Fibroblast of pulmonary artery (primary cell): ENCODE measurements around the gene RCOR3.
A peak's percentile ranks its signal among the peaks of the same experiment; 100 is the strongest.

Experiments
- DNase-seq: peaks from one replicate; pipeline ENCODE4 v3.0.0-alpha.2; 2010; ENCODE audit warnings: low read depth
- H3K4me3 ChIP-seq: replicated peaks from 2 replicates; pipeline ENCODE4 v1.5.1; 2011; ENCODE audit warnings: low read depth, mild to moderate bottlenecking, control low read depth, low read length, moderate library complexity
- TF ChIP-seq, protein P1 (sequence below): IDR thresholded peaks from 2 replicates; pipeline ENCODE4 v1.5.1; 2011; ENCODE audit warnings: mild to moderate bottlenecking, control low read depth, low read length, inconsistent platforms; ENCODE audit errors: missing control alignments

The RCOR3 gene

DNA sequence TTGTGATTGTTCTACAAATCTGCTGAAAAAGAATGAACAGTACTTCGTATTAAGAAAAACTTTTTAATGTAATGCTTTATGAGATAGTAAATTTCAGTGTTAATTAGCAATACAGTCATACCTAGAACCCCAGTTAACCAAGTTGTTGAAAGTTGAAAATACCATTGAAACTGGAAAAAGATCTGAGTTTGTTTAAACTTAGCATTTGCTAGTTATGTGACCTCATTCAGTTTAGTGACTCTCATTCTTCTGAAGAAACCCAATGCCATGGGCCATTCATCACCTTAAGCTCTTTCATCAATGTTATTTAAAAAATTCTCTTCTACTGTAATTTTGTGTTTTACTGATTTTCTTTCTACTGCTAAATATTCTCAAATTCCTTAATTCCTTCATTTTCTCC, 20.2 kb downstream of the RCOR3 start:
- TF ChIP-seq, protein P1, sequence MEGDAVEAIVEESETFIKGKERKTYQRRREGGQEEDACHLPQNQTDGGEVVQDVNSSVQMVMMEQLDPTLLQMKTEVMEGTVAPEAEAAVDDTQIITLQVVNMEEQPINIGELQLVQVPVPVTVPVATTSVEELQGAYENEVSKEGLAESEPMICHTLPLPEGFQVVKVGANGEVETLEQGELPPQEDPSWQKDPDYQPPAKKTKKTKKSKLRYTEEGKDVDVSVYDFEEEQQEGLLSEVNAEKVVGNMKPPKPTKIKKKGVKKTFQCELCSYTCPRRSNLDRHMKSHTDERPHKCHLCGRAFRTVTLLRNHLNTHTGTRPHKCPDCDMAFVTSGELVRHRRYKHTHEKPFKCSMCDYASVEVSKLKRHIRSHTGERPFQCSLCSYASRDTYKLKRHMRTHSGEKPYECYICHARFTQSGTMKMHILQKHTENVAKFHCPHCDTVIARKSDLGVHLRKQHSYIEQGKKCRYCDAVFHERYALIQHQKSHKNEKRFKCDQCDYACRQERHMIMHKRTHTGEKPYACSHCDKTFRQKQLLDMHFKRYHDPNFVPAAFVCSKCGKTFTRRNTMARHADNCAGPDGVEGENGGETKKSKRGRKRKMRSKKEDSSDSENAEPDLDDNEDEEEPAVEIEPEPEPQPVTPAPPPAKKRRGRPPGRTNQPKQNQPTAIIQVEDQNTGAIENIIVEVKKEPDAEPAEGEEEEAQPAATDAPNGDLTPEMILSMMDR = no peak
- H3K4me3 ChIP-seq = no peak overlapping the region
- DNase-seq = no peak

GRCh38 chr1:211280910-211281309, 21.7 kb downstream of the RCOR3 start:
- TF ChIP-seq, protein P1 = no peak
- no peak overlapping the region for H3K4me3 ChIP-seq
- no peak for DNase-seq

GRCh38 chr1:211281320-211282022, 22.3 kb downstream of the RCOR3 start:
- peak; percentile 45 for DNase-seq
- TF ChIP-seq, protein P1 = no peak
- no peak overlapping the region for H3K4me3 ChIP-seq

DNA sequence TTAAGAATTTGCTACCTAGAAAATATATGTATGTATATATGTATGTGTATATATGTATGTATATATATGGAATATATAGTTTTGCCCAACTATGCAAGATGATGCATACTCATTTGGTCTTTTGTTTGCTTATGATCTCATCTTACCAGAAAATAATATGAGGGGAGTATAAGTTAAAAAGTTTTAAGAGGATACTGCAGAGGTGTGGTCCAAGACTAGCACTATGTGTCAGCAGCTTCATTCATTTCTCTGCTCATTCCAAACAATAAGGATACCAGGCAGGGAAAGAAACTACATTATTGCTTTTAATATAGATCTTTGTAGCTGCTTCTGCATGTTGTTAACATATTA, 22.8 kb downstream of the RCOR3 start:
- no peak for DNase-seq
- TF ChIP-seq, protein P1 = no peak
- H3K4me3 ChIP-seq = no peak overlapping the region

- no peak overlapping the region for H3K4me3 ChIP-seq
- TF ChIP-seq, protein P1 = no peak
- DNase-seq = peak; percentile 14
Observed at GRCh38 chr1:211285196-211285595, 26.0 kb downstream of the RCOR3 start.

DNA sequence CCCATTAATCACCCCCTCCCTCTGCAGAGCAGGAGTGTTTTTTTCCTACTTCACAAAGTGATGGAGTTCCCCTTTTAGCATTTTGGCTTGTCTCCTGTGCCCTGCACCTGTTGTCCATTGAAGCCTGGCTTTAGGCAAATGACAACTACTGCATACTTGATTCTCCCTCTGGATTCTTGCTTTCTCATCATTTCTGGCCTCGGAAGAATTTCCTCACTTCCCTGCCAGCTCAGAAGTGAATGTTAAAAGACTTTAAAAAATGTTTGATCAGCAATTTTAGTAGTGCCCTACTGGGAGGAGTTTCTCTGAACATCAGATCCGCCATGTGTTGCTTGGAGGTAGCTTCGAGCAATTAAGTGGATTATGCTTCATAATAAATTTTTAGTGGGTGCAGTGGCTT, 28.1 kb downstream of the RCOR3 start:
- TF ChIP-seq, protein P1 = no peak
- DNase-seq = no peak
- no peak overlapping the region for H3K4me3 ChIP-seq

- DNase-seq = no peak
- H3K4me3 ChIP-seq = no peak overlapping the region
- TF ChIP-seq, protein P1 = no peak
Observed at GRCh38 chr1:211292411-211292810, 33.2 kb downstream of the RCOR3 start.
